HL-60 (cell line): ENCODE measurements around the gene MFSD8.
A peak's percentile ranks its signal among the peaks of the same experiment; 100 is the strongest.
"Not testable (repeated sequence)": the region's sequence is repeated elsewhere in the genome, so short reads cannot be mapped to it uniquely, and the experiment has no call there.

Source experiments
- DNase-seq, 2 experiments: peaks; one replicate each; pipeline ENCODE4 v3.0.0-alpha.2; 2010 to 2020; ENCODE audit warnings: low read depth in 1 of 2, low spot score in 1 of 2
- H3K27ac ChIP-seq: fragments of 250-450 bp; sonication (Bioruptor Pico); replicated peaks from 2 replicates; pipeline ENCODE4 v1.5.1; 2020; ENCODE audit warnings: mild to moderate bottlenecking, moderate library complexity
- H3K27me3 ChIP-seq: fragments of 250-450 bp; sonication (Bioruptor Pico); 2 replicates; pipeline ENCODE4 v1.5.1; 2021; ENCODE audit warnings: mild to moderate bottlenecking, moderate library complexity; ENCODE audit not compliant: insufficient read depth, poor library complexity, severe bottlenecking
- H3K4me3 ChIP-seq: replicated peaks from 2 replicates; pipeline ENCODE4 v1.5.1; 2011; ENCODE audit warnings: mild to moderate bottlenecking, control low read depth, low read length; ENCODE audit not compliant: insufficient read depth
- CTCF ChIP-seq: IDR thresholded peaks from one replicate; pipeline ENCODE4 v1.5.1; 2011; ENCODE audit warnings: low read length, control low read depth, inconsistent platforms; ENCODE audit not compliant: insufficient read depth
- GABPA ChIP-seq: IDR thresholded peaks from 2 replicates; pipeline ENCODE4 v1.6.1; 2012; ENCODE audit warnings: low read depth
- POLR2AphosphoS5 ChIP-seq: IDR thresholded peaks from 2 replicates; pipeline ENCODE4 v1.6.1; 2012; ENCODE audit warnings: low read depth
- REST ChIP-seq: IDR thresholded peaks from 2 replicates; pipeline ENCODE4 v1.6.1; 2012; ENCODE audit warnings: low read depth; ENCODE audit not compliant: insufficient replicate concordance
- SPI1 ChIP-seq: IDR thresholded peaks from 2 replicates; pipeline ENCODE4 v1.6.1; 2012; ENCODE audit warnings: low read depth, mild to moderate bottlenecking, borderline replicate concordance

The MFSD8 gene

DNA sequence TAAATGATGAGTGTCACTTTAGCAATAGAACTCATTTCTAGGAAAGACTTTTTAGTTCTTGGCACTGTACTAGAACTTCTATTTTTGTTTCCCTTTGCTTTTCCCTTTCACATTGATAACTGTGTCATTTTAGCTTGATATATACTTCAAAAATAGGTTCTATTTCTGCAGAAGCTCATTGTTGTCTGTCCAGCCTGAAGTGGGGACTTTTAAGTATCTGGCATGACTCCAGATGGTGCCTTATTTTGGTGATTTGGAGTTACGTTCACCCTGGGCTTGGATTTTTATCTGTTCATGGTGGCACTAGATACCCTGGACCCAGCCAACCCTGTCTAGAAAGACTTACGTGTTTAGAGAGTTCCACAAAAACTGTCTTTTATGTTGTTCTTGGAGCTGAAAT, 3.6 kb upstream of the MFSD8 start:
- TF ChIP-seq CTCF (no peak), REST (no peak), GABPA (no peak), POLR2AphosphoS5 (no peak), SPI1 (no peak)
- Histone ChIP-seq H3K27ac (no peak overlapping the region), H3K27me3 (no peaks in the 10 kb centered on the region), H3K4me3 (no peak overlapping the region)
- no peak for DNase-seq

GRCh38 chr4:127967141-127967775, 2.3 kb upstream of the MFSD8 start:
- DNase-seq, result no peak
- no peak for TF ChIP-seq REST
- no peak for TF ChIP-seq GABPA
- TF ChIP-seq POLR2AphosphoS5, result no peak
- no peak overlapping the region for H3K4me3 ChIP-seq
- H3K27me3 ChIP-seq, result no peaks in the 10 kb centered on the region
- no peak overlapping the region for H3K27ac ChIP-seq

DNA sequence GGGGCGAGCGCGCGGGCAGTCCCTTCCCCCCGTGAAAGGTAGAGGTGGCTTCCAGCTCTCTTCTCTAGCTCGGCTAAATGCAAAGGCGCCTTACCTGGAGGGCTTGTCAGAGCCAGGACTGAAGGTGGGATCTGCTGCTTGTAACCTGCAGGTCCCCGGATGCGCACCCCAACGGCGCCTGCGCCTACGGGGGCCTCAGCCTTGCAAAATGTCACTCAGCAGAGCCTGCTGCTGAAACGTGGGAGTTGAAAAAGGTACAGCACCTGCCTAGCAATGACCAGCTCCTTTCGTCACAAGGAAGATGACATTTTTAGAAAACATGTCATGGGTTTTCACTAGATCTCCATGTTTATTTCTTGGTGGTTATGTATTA, 816 bp upstream of the MFSD8 start:
- TF ChIP-seq POLR2AphosphoS5, result no peak
- TF ChIP-seq REST, result no peak
- TF ChIP-seq GABPA, result no peak
- TF ChIP-seq SPI1, result no peak
- no peak for TF ChIP-seq CTCF
- Histone ChIP-seq H3K4me3 (peak overlapping the region; percentile 86), H3K27ac (peak overlapping the region; percentile 93), H3K27me3 (no peaks in the 10 kb centered on the region)
- DNase-seq, result peak in 1 of 2 experiments; percentile 64

DNA sequence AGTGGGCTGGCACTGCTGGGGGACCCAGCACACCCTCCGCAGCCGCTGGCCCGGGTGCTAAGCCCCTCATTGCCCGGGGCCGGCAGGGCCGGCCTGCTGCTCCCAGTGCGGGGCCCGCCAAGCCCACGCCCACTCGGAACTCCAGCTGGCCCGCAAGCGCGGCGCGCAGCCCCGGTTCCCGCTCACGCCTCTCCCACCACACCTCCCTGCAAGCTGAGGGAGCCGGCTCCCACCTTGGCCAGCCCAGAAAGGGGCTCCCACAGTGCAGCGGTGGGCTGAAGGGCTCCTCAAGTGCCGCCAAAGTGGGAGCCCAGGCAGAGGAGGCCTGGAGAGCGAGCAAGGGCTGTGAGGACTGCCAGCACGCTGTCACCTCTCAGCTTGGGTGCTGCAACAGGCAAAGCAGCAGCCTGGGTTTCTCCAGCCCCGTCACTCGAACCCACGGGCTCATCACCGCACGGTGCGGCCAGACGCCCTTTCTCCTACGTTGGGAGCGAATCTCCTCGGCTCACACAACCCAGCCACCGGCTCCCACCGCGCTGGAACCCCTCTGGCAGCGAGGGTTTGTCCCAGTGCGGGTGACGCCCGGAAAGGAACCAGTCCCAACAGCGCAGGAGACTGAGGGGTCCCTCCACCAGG, 429 bp downstream of the MFSD8 start:
- H3K27ac ChIP-seq, result peak overlapping the region; percentile 93
- H3K4me3 ChIP-seq, result peak overlapping the region; percentile 86
- H3K27me3 ChIP-seq, DNase-seq: not testable (repeated sequence)

DNA sequence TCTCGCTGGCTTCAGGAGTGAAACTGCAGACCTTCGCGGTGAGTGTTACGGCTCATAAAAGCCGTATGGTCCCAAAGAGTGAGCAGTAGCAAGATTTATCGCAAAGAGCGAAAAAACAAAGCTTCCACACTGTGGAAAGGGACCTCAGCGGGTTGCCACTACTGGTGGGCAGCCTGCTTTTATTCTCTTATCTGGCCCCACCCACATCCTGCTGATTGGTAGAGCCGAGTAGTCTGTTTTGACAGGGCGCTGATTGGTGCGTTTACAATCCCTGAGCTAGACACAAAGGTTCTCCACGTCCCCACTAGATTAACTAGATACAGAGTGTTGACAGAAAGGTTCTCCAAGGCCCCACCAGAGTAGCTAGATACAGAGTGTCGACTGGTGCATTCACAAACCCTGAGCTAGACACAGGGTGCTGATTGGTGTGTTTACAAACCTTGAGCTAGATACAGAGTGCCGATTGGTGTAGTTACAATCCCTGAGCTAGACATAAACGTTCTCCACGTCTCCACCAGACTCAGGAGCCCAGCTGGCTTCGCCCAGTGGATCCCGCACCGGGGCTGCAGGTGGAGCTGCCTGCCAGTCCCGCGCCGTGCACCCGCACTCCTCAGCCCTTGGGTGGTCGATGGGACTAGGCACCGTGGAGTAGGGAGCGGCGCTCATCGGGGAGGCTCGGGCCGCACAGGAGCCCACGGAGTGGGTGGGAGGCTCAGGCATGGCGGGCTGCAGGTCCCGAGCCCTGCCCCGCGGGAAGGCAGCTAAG, 1.2 kb downstream of the MFSD8 start:
- Histone ChIP-seq H3K4me3 (peak overlapping the region; percentile 86), H3K27ac (peak overlapping the region; percentile 93)
- peak in 1 of 2 experiments; percentile 25 for DNase-seq
- not testable (repeated sequence) for H3K27me3 ChIP-seq
